Left ventricle myocardium inferior (tissue), 1 donor: ENCODE results near the gene B3GALNT2. TPM values are rescaled to one million over a fixed set of nuclear protein-coding genes. Genes with fewer than 3 reads are reported as not detected.
A peak's percentile ranks its signal among the peaks of the same experiment; 100 is the strongest.

ENCODE experiments used
- DNase-seq: peaks from one replicate; pipeline ENCODE4 v3.0.0-alpha.2; 2020
- H3K27ac ChIP-seq: fragments of 200-600 bp; replicated peaks from 2 replicates; pipeline ENCODE4 v1.8.0; 2021
- H3K27me3 ChIP-seq: fragments of 200-600 bp; 2 replicates; pipeline ENCODE4 v1.8.0; 2021; ENCODE audit warnings: low read depth
- H3K36me3 ChIP-seq: fragments of 200-600 bp; 2 replicates; pipeline ENCODE4 v1.8.0; 2021
- H3K4me1 ChIP-seq: fragments of 200-600 bp; 2 replicates; pipeline ENCODE4 v1.8.0; 2021
- H3K4me3 ChIP-seq: fragments of 200-600 bp; 2 replicates; pipeline ENCODE4 v1.8.0; 2021; ENCODE audit warnings: mild to moderate bottlenecking, moderate library complexity
- H3K9me3 ChIP-seq: fragments of 200-600 bp; replicated peaks from 2 replicates; pipeline ENCODE4 v1.8.0; 2021
- intact Hi-C: fragments of 100-400 bp; cut with micrococcal nuclease; formaldehyde crosslinking; loops from one replicate; pipeline ENCODE4 v1.11.0; 2022
- total RNA-seq: library from RNA; stranded (reverse); fragmentation: NEBNext Ultra II Directional; extraction: Animal tissue kit (Norgen Biotek cat#: 25700); gene quantifications from one replicate; pipeline ENCODE4 v1.2.1, GENCODE V29; 2021
- TF ChIP-seq, protein P1 (sequence below): fragments of 200-600 bp; IDR thresholded peaks from 2 replicates; pipeline ENCODE4 v1.8.0; 2021; ENCODE audit warnings: antibody characterized with exemption, mild to moderate bottlenecking, borderline replicate concordance
- donor health status: DM: no; HTN: yes; CAD: no; lungs with severe emphysema.

Gene B3GALNT2
- total RNA-seq, 1 donor from 2014 or later = 23.0 TPM

DNA sequence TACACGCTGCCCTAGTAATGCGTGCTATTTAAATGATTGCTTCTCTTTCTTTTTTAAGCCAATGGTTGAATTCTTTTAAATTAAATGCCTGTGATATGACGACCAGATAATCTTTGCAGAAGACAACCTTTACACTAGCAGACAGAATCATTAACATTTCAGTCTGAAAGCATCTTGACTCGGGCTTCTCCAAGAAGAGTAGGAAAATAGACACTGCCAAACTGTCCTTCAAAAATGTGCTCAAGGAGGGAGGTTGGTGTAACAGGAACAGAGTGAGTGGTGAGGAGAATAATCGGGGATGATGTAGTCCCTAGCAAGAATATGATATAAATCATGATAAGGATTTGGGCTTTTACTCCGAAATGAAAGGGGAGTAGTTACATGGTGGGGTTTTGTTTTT lies 6.6 kb upstream of the B3GALNT2 start:
- no peaks in the 10 kb centered on the region for H3K36me3 ChIP-seq
- TF ChIP-seq, protein P1, sequence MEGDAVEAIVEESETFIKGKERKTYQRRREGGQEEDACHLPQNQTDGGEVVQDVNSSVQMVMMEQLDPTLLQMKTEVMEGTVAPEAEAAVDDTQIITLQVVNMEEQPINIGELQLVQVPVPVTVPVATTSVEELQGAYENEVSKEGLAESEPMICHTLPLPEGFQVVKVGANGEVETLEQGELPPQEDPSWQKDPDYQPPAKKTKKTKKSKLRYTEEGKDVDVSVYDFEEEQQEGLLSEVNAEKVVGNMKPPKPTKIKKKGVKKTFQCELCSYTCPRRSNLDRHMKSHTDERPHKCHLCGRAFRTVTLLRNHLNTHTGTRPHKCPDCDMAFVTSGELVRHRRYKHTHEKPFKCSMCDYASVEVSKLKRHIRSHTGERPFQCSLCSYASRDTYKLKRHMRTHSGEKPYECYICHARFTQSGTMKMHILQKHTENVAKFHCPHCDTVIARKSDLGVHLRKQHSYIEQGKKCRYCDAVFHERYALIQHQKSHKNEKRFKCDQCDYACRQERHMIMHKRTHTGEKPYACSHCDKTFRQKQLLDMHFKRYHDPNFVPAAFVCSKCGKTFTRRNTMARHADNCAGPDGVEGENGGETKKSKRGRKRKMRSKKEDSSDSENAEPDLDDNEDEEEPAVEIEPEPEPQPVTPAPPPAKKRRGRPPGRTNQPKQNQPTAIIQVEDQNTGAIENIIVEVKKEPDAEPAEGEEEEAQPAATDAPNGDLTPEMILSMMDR = no peak
- H3K27ac ChIP-seq = no peak overlapping the region
- no peak for DNase-seq
- H3K9me3 ChIP-seq = no peaks in the 10 kb centered on the region
- H3K27me3 ChIP-seq = no peaks in the 10 kb centered on the region
- peaks cover 3% of the 10 kb centered on the region for H3K4me1 ChIP-seq
- no peak overlapping the region for H3K4me3 ChIP-seq
- intact Hi-C loops = no loop called here

DNA sequence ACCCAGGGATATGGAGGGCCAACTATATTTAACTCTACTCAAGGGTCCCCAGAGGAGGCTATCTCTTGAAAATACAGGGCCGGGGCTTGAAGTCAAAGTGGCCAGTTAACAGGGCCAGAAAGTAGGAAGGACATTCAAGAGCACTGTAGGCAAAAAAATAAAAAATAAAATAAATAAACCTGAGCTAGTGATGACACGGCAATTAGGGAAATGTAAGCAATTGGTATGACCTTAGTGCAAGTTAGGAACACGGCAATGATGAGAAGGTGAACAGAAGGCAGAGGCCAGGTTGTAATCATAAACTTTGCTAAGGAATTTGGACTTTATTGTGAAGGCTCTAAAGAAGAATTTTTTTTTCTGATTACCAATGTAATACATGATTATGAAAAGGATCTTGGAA lies 3.4 kb upstream of the B3GALNT2 start:
- Histone ChIP-seq H3K27ac (no peak overlapping the region), H3K4me3 (no peak overlapping the region), H3K36me3 (no peaks in the 10 kb centered on the region), H3K9me3 (no peaks in the 10 kb centered on the region), H3K27me3 (no peaks in the 10 kb centered on the region), H3K4me1 (peaks cover 25% of the 10 kb centered on the region)
- TF ChIP-seq, protein P1 = no peak
- intact Hi-C loops = no loop called here
- DNase-seq = no peak

DNA sequence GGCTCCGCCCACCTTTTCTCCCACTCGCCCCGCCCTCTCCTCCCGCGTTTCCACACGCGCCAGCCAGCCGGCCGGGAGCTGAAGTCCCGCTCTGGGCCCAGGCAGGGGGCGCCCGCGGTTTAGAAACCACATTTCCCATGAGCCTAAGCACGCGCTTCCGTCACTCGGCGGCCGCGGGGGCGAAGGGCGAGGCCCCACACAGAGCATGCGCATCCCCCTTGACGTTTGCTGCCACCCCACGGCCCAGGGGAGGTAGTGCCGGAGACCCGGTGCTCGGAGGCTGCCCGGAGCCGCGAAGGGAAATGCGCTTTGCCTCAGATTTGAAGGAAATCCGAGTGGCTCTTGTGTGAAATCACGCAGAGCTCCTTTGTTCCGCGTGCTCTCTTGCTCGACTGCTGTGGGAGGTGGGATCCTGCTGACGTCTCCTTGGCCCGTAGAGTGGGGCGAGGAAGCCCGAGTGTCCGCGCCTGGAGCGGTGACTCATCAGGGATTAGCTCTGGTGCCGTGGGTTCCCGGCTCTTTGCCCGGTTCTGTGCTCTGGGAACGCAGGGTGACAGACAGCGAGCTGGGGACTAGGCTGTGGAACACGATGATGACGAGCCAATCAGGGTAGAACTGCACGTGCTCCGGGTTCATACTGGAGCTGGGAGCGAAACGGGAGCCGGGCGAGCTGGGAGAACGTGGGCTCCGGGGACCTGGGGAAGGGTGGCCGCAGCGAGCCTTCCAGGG lies 406 bp upstream of the B3GALNT2 start:
- no peaks in the 10 kb centered on the region for H3K9me3 ChIP-seq
- peaks cover 49% of the 10 kb centered on the region for H3K4me1 ChIP-seq
- peak overlapping the region; percentile 81 for H3K4me3 ChIP-seq
- no peaks in the 10 kb centered on the region for H3K27me3 ChIP-seq
- DNase-seq = peak; percentile 100
- TF ChIP-seq, protein P1 = peak; percentile 92
- intact Hi-C loops = no loop called here
- H3K27ac ChIP-seq = peak overlapping the region; percentile 95
- no peaks in the 10 kb centered on the region for H3K36me3 ChIP-seq

DNA sequence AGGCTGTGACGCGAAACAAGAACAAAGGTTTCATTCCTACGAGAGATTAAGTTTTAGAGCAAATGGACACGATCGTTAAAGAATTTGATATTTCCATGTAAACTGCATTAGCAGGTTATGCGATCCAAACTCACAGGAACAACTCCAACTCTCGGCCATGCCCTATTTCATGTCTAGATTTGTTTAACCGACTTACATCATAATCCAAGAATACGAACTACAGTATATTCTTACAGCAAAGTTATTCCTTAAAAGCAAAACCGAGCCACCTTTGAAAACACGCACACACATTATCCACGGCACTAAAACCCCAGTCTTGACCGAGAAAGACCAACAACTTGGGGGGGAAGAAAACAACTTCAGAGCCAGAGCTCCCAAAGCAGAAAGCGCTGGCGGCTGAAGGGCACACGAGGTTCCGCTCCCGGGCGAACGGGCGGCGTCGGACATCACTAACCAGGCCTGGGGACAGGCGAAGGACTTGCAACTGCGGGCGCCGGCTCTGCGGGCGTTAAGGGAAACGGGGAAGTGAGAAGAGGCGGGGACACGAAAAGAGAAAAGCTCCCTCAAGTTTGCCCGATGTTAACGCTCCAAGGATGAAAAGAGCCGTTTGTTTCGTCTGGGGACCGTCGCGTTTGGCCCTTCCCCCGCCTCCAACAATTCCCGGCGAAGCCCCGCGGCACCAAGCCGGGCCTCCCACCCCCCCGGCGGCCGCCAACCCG lies 690 bp downstream of the B3GALNT2 start:
- intact Hi-C loops = no loop called here

DNA sequence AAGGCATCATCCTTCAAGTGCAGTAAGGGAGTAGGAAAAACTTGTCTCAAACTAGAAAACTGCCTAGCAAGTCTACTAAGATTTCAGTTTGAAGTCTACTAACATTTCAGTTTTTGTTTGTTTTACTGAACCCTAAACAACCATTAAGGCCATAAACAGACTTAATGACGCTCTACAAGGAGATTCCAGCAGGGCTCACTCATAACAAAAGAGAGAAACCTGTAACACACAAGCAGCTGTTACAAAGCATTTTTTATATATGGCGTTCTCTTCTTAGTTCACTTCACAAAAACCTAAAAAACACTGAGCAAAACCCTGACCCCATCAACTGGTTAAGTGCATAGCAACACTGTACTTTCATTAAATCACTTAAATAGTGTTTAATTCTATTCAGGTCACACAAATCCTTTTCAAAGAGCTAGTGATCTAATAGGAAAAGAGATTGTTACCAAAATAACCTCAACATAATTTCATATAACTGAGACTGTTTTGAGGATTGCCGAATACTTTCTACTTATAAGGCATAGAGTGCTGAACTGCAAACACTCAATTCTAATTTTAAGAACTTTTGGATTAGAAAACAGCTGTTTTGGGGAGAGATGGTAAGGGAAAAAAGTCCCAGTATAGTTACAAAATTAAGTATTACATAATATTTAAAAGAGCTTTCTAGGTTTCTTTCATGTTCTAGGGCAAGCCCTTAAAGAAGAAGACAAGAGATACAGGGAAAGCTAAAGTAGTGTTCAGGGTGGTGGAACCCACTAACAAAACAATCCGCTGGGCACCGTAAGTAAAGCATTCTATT lies 1.4 kb downstream of the B3GALNT2 start:
- Histone ChIP-seq H3K4me3 (peak overlapping the region; percentile 81), H3K9me3 (no peaks in the 10 kb centered on the region), H3K4me1 (peaks cover 52% of the 10 kb centered on the region), H3K27ac (peak overlapping the region; percentile 95), H3K27me3 (no peaks in the 10 kb centered on the region), H3K36me3 (no peaks in the 10 kb centered on the region)
- no peak for DNase-seq
- intact Hi-C loops = no loop called here
- TF ChIP-seq, protein P1 = no peak

More for the DNA sequence above, 690 bp downstream of the B3GALNT2 start:
- Histone ChIP-seq H3K27ac (peak overlapping the region; percentile 95), H3K4me1 (peaks cover 52% of the 10 kb centered on the region), H3K27me3 (no peaks in the 10 kb centered on the region), H3K9me3 (no peaks in the 10 kb centered on the region), H3K4me3 (peak overlapping the region; percentile 81), H3K36me3 (no peaks in the 10 kb centered on the region)
- DNase-seq = peak; percentile 63
- TF ChIP-seq, protein P1 = no peak
